ENCODE measurements around the gene REEP6.

REEP6 gene

DNA sequence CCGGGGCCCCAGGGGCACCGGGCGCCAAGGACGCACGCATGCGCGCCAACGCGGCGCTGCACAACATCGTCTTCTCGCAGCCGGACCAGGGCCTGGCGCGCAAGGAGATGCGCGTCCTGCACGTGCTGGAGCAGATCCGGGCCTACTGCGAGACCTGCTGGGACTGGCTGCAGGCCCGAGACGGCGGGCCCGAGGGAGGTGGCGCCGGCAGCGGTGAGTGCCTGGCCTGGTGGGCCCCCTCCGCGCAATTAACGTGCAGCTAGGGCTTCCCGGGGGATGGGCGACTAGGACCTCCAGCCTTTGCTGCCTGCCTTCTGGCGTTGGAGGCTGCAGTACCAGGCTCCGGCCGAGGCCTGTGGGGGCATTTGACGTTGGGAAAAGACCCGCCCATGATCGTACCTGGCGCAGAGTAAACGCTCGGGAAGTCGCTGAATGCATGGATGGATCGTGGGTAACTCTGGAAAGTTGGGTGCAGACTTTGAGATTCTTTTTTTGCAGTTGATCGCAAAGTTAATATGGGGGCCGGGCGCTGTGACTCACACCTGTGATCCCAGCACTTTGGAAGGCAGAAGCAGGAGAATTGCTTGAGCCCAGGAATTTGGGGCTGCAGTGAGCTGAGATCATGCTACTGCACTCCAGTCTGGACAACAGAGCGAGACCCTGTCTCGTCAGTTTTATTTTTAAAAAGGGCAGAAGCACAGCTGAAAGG lies 33.8 kb upstream of the REEP6 start:
- no peak for DNase-seq

DNA sequence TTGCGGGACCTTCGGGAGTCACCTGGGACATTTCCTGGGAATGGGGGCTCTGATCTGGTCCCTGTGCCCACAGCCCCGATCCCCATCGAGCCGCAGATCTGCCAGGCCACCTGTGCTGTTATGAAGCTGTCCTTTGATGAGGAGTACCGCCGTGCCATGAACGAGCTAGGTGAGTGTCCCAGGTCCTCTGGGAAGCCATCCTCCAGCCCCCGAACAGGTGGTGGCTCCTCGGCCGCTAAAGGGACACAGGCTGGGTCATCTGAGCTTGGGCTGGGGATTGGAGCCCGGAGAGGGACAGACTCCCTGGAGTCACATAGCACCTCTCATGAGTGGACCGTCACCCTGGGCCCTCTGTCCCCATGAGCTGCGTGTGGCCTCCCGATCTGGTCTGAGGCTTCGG lies 33.1 kb upstream of the REEP6 start:
- DNase-seq: no peak

GRCh38 chr19:1459479-1459878 lies 31.5 kb upstream of the REEP6 start:
- no peak for DNase-seq

- no peak for DNase-seq
Observed at GRCh38 chr19:1460033-1460995, 30.7 kb upstream of the REEP6 start.

- DNase-seq: no peak
Observed at GRCh38 chr19:1461862-1462261, 29.1 kb upstream of the REEP6 start.

GRCh38 chr19:1465191-1466016 lies 25.6 kb upstream of the REEP6 start:
- no peak for DNase-seq

DNA sequence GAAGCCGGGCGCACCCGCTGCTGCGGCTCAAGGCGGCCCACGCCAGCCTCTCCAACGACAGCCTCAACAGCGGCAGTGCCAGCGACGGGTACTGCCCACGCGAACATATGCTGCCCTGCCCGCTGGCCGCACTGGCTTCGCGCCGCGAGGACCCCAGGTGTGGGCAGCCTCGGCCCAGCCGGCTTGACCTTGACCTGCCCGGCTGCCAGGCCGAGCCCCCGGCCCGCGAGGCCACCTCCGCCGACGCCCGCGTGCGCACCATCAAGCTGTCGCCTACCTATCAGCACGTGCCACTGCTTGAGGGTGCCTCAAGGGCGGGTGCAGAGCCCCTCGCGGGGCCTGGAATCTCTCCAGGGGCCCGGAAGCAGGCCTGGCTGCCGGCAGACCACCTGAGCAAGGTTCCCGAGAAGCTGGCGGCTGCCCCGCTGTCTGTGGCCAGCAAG lies 24.9 kb upstream of the REEP6 start:
- no peak for DNase-seq

DNA sequence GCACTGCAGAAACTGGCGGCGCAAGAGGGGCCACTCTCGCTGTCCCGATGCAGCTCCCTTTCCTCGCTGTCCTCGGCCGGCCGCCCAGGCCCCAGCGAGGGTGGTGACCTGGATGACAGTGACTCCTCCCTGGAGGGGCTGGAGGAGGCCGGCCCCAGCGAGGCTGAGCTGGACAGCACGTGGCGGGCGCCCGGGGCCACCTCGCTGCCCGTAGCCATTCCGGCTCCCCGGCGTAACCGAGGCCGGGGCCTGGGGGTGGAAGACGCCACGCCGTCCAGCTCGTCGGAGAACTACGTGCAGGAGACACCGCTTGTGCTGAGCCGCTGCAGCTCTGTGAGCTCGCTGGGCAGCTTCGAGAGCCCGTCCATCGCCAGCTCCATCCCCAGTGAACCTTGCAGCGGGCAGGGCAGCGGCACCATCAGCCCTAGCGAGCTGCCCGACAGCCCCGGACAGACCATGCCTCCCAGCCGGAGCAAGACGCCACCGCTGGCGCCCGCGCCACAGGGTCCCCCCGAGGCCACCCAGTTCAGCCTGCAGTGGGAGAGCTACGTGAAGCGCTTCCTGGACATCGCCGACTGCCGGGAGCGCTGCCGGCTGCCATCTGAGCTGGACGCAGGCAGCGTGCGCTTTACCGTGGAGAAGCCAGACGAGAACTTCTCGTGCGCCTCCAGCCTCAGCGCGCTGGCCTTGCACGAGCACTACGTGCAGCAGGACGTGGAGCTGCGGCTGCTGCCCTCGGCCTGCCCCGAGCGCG lies 24.3 kb upstream of the REEP6 start:
- no peak for DNase-seq

GRCh38 chr19:1467215-1467489 lies 23.8 kb upstream of the REEP6 start:
- no peak for DNase-seq

GRCh38 chr19:1467490-1468273 lies 23.3 kb upstream of the REEP6 start:
- DNase-seq: no peak

- DNase-seq: no peak
Observed at GRCh38 chr19:1468274-1468820, 22.6 kb upstream of the REEP6 start.

GRCh38 chr19:1468821-1469254 lies 22.1 kb upstream of the REEP6 start:
- no peak for DNase-seq

DNA sequence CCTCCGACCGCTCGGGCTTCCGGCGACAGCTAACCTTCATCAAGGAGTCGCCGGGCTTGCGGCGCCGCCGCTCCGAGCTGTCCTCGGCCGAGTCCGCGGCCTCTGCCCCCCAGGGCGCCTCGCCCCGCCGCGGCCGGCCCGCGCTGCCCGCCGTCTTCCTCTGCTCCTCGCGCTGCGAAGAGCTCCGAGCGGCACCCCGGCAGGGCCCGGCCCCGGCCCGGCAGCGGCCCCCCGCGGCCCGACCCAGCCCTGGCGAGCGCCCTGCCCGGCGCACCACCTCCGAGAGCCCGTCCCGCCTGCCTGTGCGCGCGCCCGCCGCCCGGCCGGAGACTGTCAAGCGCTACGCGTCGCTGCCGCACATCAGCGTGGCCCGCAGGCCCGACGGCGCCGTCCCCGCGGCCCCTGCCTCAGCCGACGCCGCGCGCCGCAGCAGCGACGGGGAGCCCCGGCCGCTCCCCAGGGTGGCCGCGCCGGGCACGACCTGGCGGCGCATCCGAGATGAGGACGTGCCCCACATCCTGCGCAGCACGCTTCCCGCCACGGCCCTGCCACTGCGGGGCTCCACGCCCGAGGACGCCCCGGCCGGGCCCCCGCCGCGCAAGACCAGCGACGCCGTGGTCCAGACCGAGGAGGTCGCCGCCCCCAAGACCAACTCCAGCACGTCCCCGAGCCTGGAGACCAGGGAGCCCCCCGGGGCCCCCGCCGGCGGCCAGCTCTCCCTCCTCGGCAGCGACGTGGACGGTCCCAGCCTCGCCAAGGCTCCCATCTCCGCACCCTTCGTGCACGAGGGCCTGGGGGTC lies 21.5 kb upstream of the REEP6 start:
- no peak for DNase-seq

GRCh38 chr19:1470055-1470304 lies 21.0 kb upstream of the REEP6 start:
- no peak for DNase-seq

DNA sequence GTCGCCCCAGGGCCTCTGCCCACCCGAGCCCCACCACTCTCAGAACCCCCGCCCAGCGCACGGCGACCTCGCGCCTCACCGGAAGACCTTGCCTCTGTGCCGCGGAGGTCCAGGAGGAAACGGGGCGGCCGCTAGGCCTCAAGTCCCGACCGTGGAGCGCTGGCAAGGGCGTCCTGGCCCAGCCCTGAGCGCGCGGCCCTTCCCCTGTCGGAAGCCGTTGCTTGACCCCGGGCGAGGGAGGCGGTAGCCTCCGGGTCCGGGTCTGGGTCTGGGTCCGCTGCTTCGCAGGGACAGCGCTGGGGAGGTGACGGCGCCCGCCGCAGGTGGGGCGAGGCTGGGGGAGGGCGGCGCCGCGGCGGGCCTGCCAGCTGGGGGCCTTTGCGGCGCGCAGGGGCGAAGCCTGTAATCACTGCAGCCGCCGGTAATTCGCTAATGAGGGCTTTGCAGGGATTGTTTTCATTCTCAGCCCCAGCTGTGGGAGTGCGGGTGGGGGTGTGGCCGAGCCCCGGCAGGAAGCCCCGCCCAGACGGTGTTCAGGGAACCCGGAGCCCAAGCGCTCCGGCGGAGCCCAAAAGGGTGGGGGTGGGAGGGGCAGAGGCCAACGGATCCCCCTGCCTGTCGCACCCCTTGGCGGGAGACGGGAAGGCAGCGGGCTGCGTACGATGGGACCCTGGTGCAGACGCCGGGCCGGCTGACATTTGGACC lies 20.5 kb upstream of the REEP6 start:
- DNase-seq: no peak

- DNase-seq: no peak
Observed at GRCh38 chr19:1471010-1471514, 19.9 kb upstream of the REEP6 start.

DNA sequence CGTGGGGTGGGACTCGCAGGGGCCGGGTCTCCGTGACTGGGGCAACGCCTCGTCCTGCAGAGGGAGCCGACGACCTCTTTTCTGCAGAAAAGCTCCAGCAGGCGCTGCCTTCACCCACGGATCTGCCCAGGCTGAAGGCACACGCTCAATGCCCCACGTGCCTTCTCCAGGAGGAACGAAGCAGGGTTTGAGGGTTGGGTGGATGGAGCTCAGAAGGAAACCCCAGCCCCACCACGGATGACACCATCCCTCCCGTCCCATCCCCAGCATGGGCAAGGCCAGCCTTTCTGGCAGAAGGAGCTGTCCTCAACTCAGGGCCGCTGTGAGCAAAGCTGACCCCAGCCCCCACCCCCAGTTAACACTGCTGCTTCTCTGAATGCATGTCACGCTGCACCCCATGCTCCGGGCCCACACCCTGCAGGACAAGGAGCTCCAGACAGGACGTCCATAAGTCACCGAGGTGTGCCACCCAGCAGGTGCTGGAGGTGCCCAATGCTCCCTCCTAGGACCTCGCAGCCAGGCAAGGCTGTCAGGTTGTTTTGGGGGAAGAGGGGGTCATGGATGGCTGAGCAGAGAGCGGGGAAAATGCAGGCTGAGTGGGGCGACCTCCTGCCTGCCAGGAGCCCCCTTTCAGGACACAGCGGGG lies 19.3 kb upstream of the REEP6 start:
- DNase-seq: no peak

- no peak for DNase-seq
Observed at GRCh38 chr19:1472231-1473084, 18.5 kb upstream of the REEP6 start.
